NCI-H526 treated with DMSO at 0.1 percent for 48 hours (cell line): Measurements from ENCODE around the gene MYOZ3.

Experiments used
- DNase-seq: peaks from one replicate; lab custom pipeline; 2025; lab: John Stamatoyannopoulos, UW

MYOZ3 gene

DNA sequence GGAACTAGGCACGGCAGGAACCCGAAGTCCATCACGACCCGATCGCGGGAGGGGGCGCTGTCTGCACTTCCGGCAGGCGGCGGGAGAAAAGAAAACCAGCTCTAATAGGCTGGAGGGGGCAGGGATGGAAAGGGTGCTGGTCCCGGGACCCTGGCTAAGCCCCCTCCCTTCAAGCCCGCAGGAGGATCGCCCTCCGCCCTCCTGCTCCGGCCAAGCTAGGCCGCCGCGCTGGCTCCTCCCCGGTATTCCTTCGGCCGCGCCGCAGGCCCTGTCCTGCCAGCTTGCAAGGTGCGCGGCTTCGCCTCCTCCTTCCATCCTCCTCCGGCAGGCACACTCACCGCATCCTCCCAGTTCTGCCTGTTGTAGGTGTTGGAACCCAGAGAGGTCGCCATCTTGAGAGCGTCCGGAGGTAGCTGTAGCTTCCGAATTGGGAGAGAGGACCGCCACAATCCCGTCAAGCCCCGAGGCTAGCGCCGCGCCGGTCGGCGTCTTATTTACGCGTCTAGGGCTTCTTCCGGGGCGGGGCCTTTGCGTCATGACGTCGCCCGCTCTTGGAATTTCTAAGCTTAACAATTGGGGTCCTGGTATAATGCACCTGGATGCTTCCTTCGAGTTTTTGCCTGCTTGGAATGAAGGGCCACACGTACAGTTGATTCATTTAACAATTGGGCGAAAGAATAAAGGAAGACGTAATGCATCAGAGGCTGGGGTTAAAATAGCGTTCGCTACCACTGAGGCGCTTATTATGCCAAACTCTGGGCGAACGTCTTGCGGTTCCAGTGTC is 39.7 kb downstream of the MYOZ3 start, which contains the start of gene RBM22:
Gene RBM22, minus strand, starts transcription at position 469 of the 784 bp plus-strand sequence. Its CDS starts 77 bp downstream, at position 392.
- DNase-seq: peak; percentile 83

DNA sequence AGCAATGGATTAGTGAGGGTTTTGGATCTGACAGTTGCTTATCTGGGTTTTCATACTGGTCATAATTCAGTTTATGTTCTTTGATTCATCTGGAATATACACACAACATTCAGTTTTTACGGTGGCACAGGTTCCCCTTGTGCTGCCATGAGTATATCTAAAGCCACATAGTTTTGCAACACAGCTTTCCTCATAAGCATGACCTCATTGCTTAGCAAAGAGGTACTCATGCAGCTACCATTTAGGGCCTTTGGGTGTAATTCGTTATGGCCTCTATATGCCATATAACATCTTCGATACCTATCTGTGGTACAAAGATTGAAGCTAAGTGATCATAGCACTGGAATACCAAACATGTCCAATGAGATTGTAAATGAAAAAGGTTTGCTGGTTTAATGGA is 42.7 kb downstream of the MYOZ3 start:
- no peak for DNase-seq

DNA sequence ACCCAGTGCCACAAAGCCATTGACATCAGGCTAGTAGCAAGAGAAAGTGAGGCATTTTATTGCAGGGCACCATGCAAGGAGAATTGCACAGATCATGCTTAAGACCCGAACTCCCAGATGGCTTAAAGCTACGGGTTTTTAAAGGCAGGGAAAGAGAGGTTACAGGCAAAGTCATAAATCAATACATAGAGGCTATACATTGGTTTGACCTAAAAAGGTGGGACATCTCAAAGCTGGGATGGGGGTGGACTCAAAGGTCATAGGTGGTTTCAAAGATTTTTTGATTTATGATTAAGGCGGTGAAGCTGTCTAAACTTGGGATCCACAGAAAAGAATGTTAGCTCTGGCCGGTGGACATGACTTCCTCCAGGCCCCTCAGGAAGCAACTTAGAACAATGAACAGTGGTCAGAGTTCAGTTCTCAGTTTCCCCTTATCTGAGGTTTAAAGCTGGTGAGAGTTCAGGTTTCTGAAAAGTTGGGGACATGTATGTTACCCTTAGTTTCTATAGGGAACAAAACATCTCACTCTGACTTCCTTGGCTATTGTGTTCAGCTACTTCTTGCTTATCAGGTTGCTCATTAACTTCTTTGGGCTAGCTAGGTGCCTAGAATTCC is 45.8 kb downstream of the MYOZ3 start:
- no peak for DNase-seq

DNA sequence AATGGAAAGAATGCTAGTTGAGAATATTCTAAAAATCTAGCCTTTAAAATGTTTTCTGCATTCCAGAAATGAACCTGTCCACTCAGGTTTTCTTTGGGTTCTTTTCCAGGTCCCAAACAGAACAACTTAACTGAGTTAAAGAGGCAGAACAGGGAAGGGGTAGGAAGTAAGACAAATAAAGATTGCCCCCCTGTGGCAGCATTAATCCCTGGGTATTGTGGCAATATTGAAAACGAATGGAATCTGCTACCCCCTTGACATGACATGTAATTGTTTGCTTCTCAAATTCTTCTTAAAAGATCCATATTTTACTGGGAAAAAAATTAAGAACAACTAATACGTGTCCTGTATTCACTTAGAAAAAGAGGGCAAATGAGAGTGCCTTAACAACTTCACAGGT is 49.1 kb downstream of the MYOZ3 start:
- no peak for DNase-seq

DNA sequence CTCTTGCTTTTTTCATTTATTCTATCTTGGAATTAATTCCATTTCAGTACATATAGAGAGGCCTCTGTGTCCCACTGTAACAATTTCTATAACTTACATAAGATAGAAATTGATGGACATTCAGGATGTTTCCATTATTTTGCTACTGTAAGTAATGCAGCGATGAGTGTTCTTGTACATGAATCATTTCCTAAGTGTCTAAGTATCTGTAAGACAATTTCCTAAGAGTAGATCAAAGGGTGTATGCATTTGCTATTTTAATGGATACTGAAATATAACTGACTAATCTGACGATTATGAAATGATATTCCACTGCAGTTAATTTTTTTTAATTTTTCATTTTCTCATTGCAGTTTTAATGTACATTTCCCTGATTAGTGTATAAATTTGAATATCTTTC is 62.8 kb downstream of the MYOZ3 start:
- DNase-seq: no peak
